HCT116 (cell line): Measurements from ENCODE around the gene SYNE2. TPM values are rescaled to one million over a fixed set of nuclear protein-coding genes. Genes with fewer than 3 reads are reported as not detected.
A peak's percentile ranks its signal among the peaks of the same experiment; 100 is the strongest.

Source experiments
- ATAC-seq: fragments of 200-7000 bp; cut with Tn5 transposase; 2 replicates; pipeline ENCODE4 v1.9.1; 2020; ENCODE audit warnings: mild to moderate bottlenecking, moderate library complexity
- BruUV-seq: library from RNA; stranded (reverse); fragments of 400-500 nt; replicated peaks from 2 replicates; lab custom pipeline; 2021; lab: Mats Ljungman, UMichigan
- CTCF ChIA-PET: fragments of 300-600 bp; sonication (Branson Sonifier 250); formaldehyde crosslinking; loops from one replicate; lab custom pipeline; 2021; ENCODE audit warnings: antibody characterized with exemption; lab: Charles Lee
- POLR2A ChIA-PET: fragments of 300-600, 350-600 bp; sonication (Branson Sonifier 250); formaldehyde crosslinking; loops from one replicate; lab custom pipeline; 2021; ENCODE audit warnings: antibody characterized with exemption; lab: Charles Lee
- RAD21 ChIA-PET, 2 experiments: fragments of 300-600 bp; sonication (Branson Sonifier 250); formaldehyde crosslinking; loops; one replicate each; lab custom pipeline; 2023; ENCODE audit warnings: low total read pairs in 2 of 2; ENCODE audit not compliant: uncharacterized antibody in 2 of 2, unreplicated experiment in 2 of 2, low non-redundant PET in 1 of 2; lab: Charles Lee
- DNase-seq: peaks from one replicate; pipeline ENCODE4 v3.0.0-alpha.2; 2010; ENCODE audit warnings: low read depth, low spot score
- H2AFZ ChIP-seq: fragments of 200-600 bp; shearing (Covaris generic), sonication (generic); 2 replicates; pipeline ENCODE4 v1.6.1; 2017; ENCODE audit warnings: low read depth, mixed run types, mixed read lengths, antibody characterized with exemption, low read length; ENCODE audit not compliant: poor library complexity, severe bottlenecking
- H3K27ac ChIP-seq: 2 replicates; pipeline ENCODE4 v1.5.1; 2012; ENCODE audit warnings: low read depth, low read length
- H3K27me3 ChIP-seq: fragments of 200-600 bp; sonication (generic); 2 replicates; pipeline ENCODE4 v1.6.1; 2016; ENCODE audit warnings: mixed run types, low read length, mixed read lengths; ENCODE audit not compliant: insufficient read depth
- H3K36me3 ChIP-seq, 2 experiments: fragments of 200-500 bp in 1 of 2; fragments of 200-600 bp in 1 of 2; sonication (Bioruptor generic) in 1 of 2; sonication (generic) in 1 of 2; 2 replicates each; pipeline versions ENCODE4 v1.5.1 to v1.6.1; 2014 to 2016; ENCODE audit warnings: low read length in 2 of 2, inconsistent platforms in 1 of 2, mixed read lengths in 1 of 2, mixed run types in 1 of 2; ENCODE audit not compliant: insufficient read depth in 2 of 2, control insufficient read depth in 1 of 2
- H3K4me1 ChIP-seq, 2 experiments: fragments of 200-600 bp in 1 of 2; sonication (generic) in 1 of 2; 2 replicates each; pipeline versions ENCODE4 v1.5.1 to v1.6.1; 2012 to 2017; ENCODE audit warnings: low read length in 2 of 2, inconsistent platforms in 1 of 2, mild to moderate bottlenecking in 1 of 2, mixed read lengths in 1 of 2, mixed run types in 1 of 2, moderate library complexity in 1 of 2; ENCODE audit not compliant: insufficient read depth in 2 of 2, control insufficient read depth in 1 of 2
- H3K4me2 ChIP-seq: fragments of 200-600 bp; sonication (generic); 2 replicates; pipeline ENCODE4 v1.6.1; 2017; ENCODE audit warnings: mixed run types, low read length, mixed read lengths
- H3K4me3 ChIP-seq, 2 experiments: fragments of 200-600 bp in 1 of 2; sonication (generic) in 1 of 2; replicated peaks in 1 of 2; 2 replicates each; pipeline ENCODE4 v1.5.1; 2011 to 2016; ENCODE audit warnings: low read length in 2 of 2, control low read depth in 1 of 2, low read depth in 1 of 2, mild to moderate bottlenecking in 1 of 2, mixed read lengths in 1 of 2, mixed run types in 1 of 2
- H3K79me2 ChIP-seq: fragments of 200-600 bp; sonication (generic); 2 replicates; pipeline ENCODE4 v1.6.1; 2017; ENCODE audit warnings: mild to moderate bottlenecking, mixed run types, low read length, moderate library complexity, mixed read lengths; ENCODE audit not compliant: insufficient read depth
- H3K9ac ChIP-seq: fragments of 200-600 bp; sonication (generic); 2 replicates; pipeline ENCODE4 v1.6.1; 2016; ENCODE audit warnings: low read length, mixed read lengths
- H3K9me2 ChIP-seq: fragments of 200-600 bp; sonication (generic), shearing (Covaris generic); 2 replicates; pipeline ENCODE4 v1.6.1; 2017; ENCODE audit warnings: mixed run types, mild to moderate bottlenecking, moderate library complexity; ENCODE audit not compliant: insufficient read depth
- H3K9me3 ChIP-seq, 2 experiments: fragments of 200-500 bp in 1 of 2; fragments of 200-600 bp in 1 of 2; sonication (Bioruptor generic) in 1 of 2; sonication (generic) in 1 of 2; 2 replicates each; pipeline ENCODE4 v1.6.1; 2014 to 2017; ENCODE audit warnings: low read length in 2 of 2, mixed read lengths in 2 of 2, inconsistent platforms in 1 of 2, low read depth in 1 of 2, mild to moderate bottlenecking in 1 of 2, mixed run types in 1 of 2, moderate library complexity in 1 of 2; ENCODE audit not compliant: control insufficient read depth in 1 of 2, insufficient read depth in 1 of 2
- H4K20me1 ChIP-seq: fragments of 200-600 bp; sonication (generic), shearing (Covaris generic); 2 replicates; pipeline ENCODE4 v1.6.1; 2017; ENCODE audit warnings: mixed run types, mild to moderate bottlenecking, moderate library complexity; ENCODE audit not compliant: insufficient read depth
- ATF3 ChIP-seq: IDR thresholded peaks from 2 replicates; pipeline ENCODE4 v1.6.1; 2012
- CTCF ChIP-seq, 3 experiments: fragments of 200-600 bp in 1 of 3; sonication (generic) in 1 of 3; IDR thresholded peaks in 2 of 3; conservative IDR thresholded peaks in 1 of 3; 2 replicates each; pipeline ENCODE4 v1.5.1; 2012 to 2017; ENCODE audit warnings: low read depth in 2 of 3, low read length in 2 of 3, antibody characterized with exemption in 1 of 3, borderline replicate concordance in 1 of 3, control low read depth in 1 of 3, mild to moderate bottlenecking in 1 of 3, mixed read lengths in 1 of 3, mixed run types in 1 of 3, moderate library complexity in 1 of 3; ENCODE audit not compliant: insufficient read depth in 1 of 3
- EGR1 ChIP-seq: IDR thresholded peaks from 2 replicates; pipeline ENCODE4 v1.6.1; 2012; ENCODE audit warnings: low read depth
- ELF1 ChIP-seq: IDR thresholded peaks from 2 replicates; pipeline ENCODE4 v1.6.1; 2012; ENCODE audit warnings: low read depth, borderline replicate concordance
- EZH2 ChIP-seq: fragments of 200-600 bp; sonication (generic); IDR thresholded peaks from 2 replicates; pipeline ENCODE4 v1.6.1; 2017; ENCODE audit warnings: antibody characterized with exemption, mixed run types
- JUND ChIP-seq: IDR thresholded peaks from 2 replicates; pipeline ENCODE4 v1.6.1; 2012
- POLR2A ChIP-seq: IDR thresholded peaks from 2 replicates; pipeline ENCODE4 v1.7.0; 2011; ENCODE audit warnings: borderline replicate concordance; ENCODE audit not compliant: insufficient read depth, insufficient read length; ENCODE audit errors: extremely low read depth
- POLR2AphosphoS5 ChIP-seq: IDR thresholded peaks from 2 replicates; pipeline ENCODE4 v1.6.1; 2011; ENCODE audit warnings: mild to moderate bottlenecking, low read depth, low read length, moderate library complexity
- RAD21 ChIP-seq: IDR thresholded peaks from 2 replicates; pipeline ENCODE4 v1.6.1; 2012; ENCODE audit warnings: low read depth, mild to moderate bottlenecking
- REST ChIP-seq: IDR thresholded peaks from 2 replicates; pipeline ENCODE4 v1.6.1; 2012; ENCODE audit warnings: low read depth
- SIN3A ChIP-seq: IDR thresholded peaks from 2 replicates; pipeline ENCODE4 v1.6.1; 2012; ENCODE audit warnings: low read depth
- TCF7L2 ChIP-seq: IDR thresholded peaks from 2 replicates; pipeline ENCODE4 v1.7.0; 2011; ENCODE audit warnings: borderline replicate concordance, inconsistent platforms; ENCODE audit not compliant: insufficient read depth, insufficient read length; ENCODE audit errors: extremely low read depth
- YY1 ChIP-seq: IDR thresholded peaks from 2 replicates; pipeline ENCODE4 v1.6.1; 2011; ENCODE audit warnings: low read length, low read depth, moderate library complexity, mild to moderate bottlenecking; ENCODE audit not compliant: insufficient replicate concordance; ENCODE audit errors: extremely low read depth
- ZFX ChIP-seq: fragments of 450-650 bp; IDR thresholded peaks from 2 replicates; pipeline ENCODE4 v1.6.1; 2017
- intact Hi-C: fragments of 100-400 bp; cut with micrococcal nuclease; formaldehyde crosslinking; loops from 2 replicates; pipeline ENCODE4 v1.10.0; 2022
- total RNA-seq: library from RNA; stranded (reverse); gene quantifications from one replicate; pipeline ENCODE4 v1.2.1, GENCODE V29; 2021; ENCODE audit not compliant: unreplicated experiment

SYNE2 gene
- total RNA-seq, 1 experiment from 2014 or later, result 28.8 TPM

GRCh38 chr14:63909984-63910383 is 57.2 kb downstream of the SYNE2 start:
- intact Hi-C loops, result no loop called here
- RAD21 ChIA-PET, result no interaction called here
- TF ChIP-seq POLR2A, result no peak
- TF ChIP-seq, all 23 proteins: peak for 0
- Histone ChIP-seq H3K4me1 (no peaks in the 10 kb centered on the region), H2AFZ (no peak overlapping the region), H3K4me2 (no peak overlapping the region), H3K27me3 (no peaks in the 10 kb centered on the region), H3K36me3 (no peaks in the 10 kb centered on the region), H4K20me1 (no peaks in the 10 kb centered on the region), H3K9me3 (no peaks in the 10 kb centered on the region), H3K9me2 (no peaks in the 10 kb centered on the region), H3K9ac (no peak overlapping the region), H3K27ac (no peak overlapping the region), H3K79me2 (0 out of 2 replicates have a peak, but pooled peaks cover 6% of the 10 kb centered on the region), H3K4me3 (no peak overlapping the region)
- ChIA-PET CTCF (no interaction called here), POLR2A (interaction anchor here (0.6 kb wide), 1 partner anchor 8 kb away, joined by 4 read pairs; no protein-coding TSS in a partner anchor)
- DNase-seq (no peak), ATAC-seq (no peak)
- no TSS peak for BruUV-seq

- ChIA-PET RAD21 (no interaction called here), CTCF (no interaction called here), POLR2A (interaction anchor here (0.6 kb wide), 1 partner anchor 9 kb away, joined by 4 read pairs; no protein-coding TSS in a partner anchor)
- Histone ChIP-seq H3K27me3 (no peaks in the 10 kb centered on the region), H3K4me2 (no peak overlapping the region), H4K20me1 (no peaks in the 10 kb centered on the region), H3K27ac (no peak overlapping the region), H3K9me3 (no peaks in the 10 kb centered on the region), H3K9ac (no peak overlapping the region), H2AFZ (no peak overlapping the region), H3K4me1 (no peaks in the 10 kb centered on the region), H3K36me3 (no peaks in the 10 kb centered on the region), H3K4me3 (no peak overlapping the region), H3K9me2 (no peaks in the 10 kb centered on the region), H3K79me2 (no peaks in the 10 kb centered on the region)
- intact Hi-C loops, result no loop called here
- ATAC-seq (no peak), DNase-seq (no peak)
- BruUV-seq, result TSS peak; percentile 15
- TF ChIP-seq ELF1 (no peak), ATF3 (no peak), TCF7L2 (no peak), EGR1 (no peak), POLR2AphosphoS5 (no peak), JUND (no peak), SIN3A (no peak), YY1 (no peak), CTCF (IDR thresholded peaks at IDR 0.05 in 2 of 3, conservative IDR thresholded peaks at IDR 0.05 in 1 of 3; ENCODE audit: borderline replicate concordance in 1 of 3, insufficient read depth in 1 of 3, low read depth in 2 of 3, low read length in 2 of 3) (no peak), REST (no peak), RAD21 (no peak), EZH2 (no peak), POLR2A (no peak), ZFX (no peak)
Observed at GRCh38 chr14:63910583-63911363, 58.0 kb downstream of the SYNE2 start.
